PFSK-1 (cell line): Measurements from ENCODE around the gene IDI1.

Experiments
- POLR2AphosphoS5 ChIP-seq: IDR thresholded peaks from 2 replicates; pipeline ENCODE4 v1.6.1; 2012; ENCODE audit warnings: low read depth, mild to moderate bottlenecking, control low read depth, low read length, moderate library complexity
- SIN3A ChIP-seq: IDR thresholded peaks from 2 replicates; pipeline ENCODE4 v1.6.1; 2012; ENCODE audit warnings: mild to moderate bottlenecking, low read length, moderate library complexity, borderline replicate concordance; ENCODE audit not compliant: insufficient read depth

- TF ChIP-seq POLR2AphosphoS5 (no peak), SIN3A (no peak)
These were observed 5.4 kb downstream of the IDI1 start for GRCh38 chr10:1043532-1043995.
